NT2/D1 (cell line): ENCODE data around the gene TMEM131.

Experiments used
- DNase-seq: peaks from one replicate; pipeline ENCODE4 v3.0.0-alpha.2; 2011; ENCODE audit warnings: low read depth, low spot score
- H3K27me3 ChIP-seq: 2 replicates; pipeline ENCODE4 v1.6.0; 2011; ENCODE audit warnings: mild to moderate bottlenecking; ENCODE audit not compliant: insufficient read length, insufficient read depth
- H3K36me3 ChIP-seq: 2 replicates; pipeline ENCODE4 v1.6.1; 2011; ENCODE audit warnings: mild to moderate bottlenecking, low read length, mixed read lengths; ENCODE audit not compliant: insufficient read depth, insufficient read length
- H3K4me1 ChIP-seq: 2 replicates; pipeline ENCODE4 v1.5.1; 2011; ENCODE audit not compliant: insufficient read depth, insufficient read length
- H3K4me3 ChIP-seq: 2 replicates; pipeline ENCODE4 v1.5.1; 2011; ENCODE audit warnings: low read depth; ENCODE audit not compliant: insufficient read length
- H3K9ac ChIP-seq: 2 replicates; pipeline ENCODE4 v1.6.0; 2011; ENCODE audit warnings: low read depth; ENCODE audit not compliant: insufficient read length
- H3K9me3 ChIP-seq: 2 replicates; pipeline ENCODE4 v1.5.1; 2011; ENCODE audit warnings: mild to moderate bottlenecking, low read length; ENCODE audit not compliant: insufficient read depth
- SUZ12 ChIP-seq: IDR thresholded peaks from 2 replicates; pipeline ENCODE4 v1.6.1; 2011; ENCODE audit not compliant: insufficient read length, insufficient read depth; ENCODE audit errors: extremely low read depth
- YY1 ChIP-seq: IDR thresholded peaks from 2 replicates; pipeline ENCODE4 v1.6.1; 2011; ENCODE audit not compliant: insufficient read length, insufficient read depth
- ZNF274 ChIP-seq: IDR thresholded peaks from 2 replicates; pipeline ENCODE4 v1.6.1; 2011; ENCODE audit warnings: mild to moderate bottlenecking, low read depth, low read length

Gene TMEM131

DNA sequence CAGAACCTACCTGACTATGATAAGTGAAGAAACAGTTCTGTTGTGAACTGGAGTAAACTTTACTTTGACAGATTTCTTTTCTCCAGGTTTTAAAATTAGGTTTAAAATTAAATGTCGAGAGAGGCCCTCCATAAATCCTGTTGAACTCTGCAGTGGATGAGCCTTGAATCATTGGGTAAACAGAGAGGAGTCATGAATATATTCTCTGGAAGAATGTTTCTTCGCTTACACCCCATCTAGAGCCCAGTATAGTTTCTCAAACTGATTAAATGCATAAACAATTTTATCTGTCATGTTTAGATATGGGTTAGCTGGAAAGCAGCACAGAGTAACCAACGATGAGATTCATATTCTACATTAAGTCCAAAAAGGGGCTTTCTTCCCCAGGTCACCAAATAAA is 198.4 kb downstream of the TMEM131 start:
- Histone ChIP-seq H3K4me1 (no peaks in the 10 kb centered on the region), H3K9me3 (no peaks in the 10 kb centered on the region), H3K27me3 (no peaks in the 10 kb centered on the region), H3K9ac (no peak overlapping the region), H3K4me3 (no peak overlapping the region), H3K36me3 (peaks cover 51% of the 10 kb centered on the region)
- DNase-seq = no peak
- TF ChIP-seq ZNF274 (no peak), SUZ12 (no peak), YY1 (no peak)

DNA sequence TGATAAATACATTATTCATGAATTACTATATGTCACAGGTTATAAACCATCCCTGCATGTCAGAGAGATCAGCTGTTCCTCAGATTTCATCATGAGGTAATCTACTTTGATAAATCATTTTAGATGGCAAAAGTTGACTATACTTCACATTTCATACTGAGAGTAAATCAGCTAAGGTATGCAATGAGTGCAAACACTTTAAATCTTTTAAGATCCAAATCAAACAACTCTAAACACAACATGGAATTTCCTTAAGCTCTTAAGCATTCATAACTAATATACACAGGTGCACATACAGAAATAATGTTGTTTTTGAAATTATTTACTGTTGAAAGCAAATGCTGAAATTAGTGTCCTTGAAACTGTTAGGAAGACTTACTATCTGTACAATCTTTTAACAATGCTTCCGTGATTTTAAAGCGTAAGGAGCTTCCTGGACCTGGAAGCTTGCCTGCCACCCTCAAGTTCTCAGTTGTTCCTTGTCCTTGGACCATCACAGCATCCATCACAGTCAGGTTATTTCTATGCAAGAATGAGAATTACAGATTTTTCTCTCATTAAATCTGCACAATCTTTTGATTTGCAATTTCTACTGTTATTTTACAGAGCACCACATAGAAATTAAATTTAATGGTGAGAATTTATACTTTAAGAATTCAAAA is 199.2 kb downstream of the TMEM131 start:
- no peak for DNase-seq
- Histone ChIP-seq H3K9ac (no peak overlapping the region), H3K27me3 (no peaks in the 10 kb centered on the region), H3K4me3 (no peak overlapping the region), H3K4me1 (no peaks in the 10 kb centered on the region), H3K9me3 (no peaks in the 10 kb centered on the region), H3K36me3 (peaks cover 54% of the 10 kb centered on the region)
- TF ChIP-seq YY1 (no peak), SUZ12 (no peak), ZNF274 (no peak)

DNA sequence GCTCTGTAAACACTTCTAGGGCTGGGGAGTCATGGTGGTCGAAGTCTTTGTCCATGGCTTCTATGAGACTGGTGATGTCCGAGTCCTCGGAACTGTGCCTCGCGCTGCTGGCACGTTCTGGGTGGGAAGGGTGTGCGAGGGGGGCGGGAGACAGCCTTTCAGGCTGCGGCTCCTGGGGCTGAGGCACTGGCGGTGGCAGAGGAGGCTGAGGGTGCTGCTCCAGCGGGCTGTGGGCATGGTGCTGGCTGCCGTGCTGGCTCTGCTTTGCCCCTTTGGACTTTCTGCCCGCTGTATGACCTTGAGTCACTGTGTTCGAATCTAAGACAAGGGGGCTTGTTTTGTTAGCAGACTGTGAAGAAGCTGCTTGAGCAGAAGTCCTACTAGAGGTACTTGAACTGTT is 203.3 kb downstream of the TMEM131 start:
- no peaks in the 10 kb centered on the region for H3K4me1 ChIP-seq
- H3K36me3 ChIP-seq = peaks cover 46% of the 10 kb centered on the region
- no peaks in the 10 kb centered on the region for H3K9me3 ChIP-seq
- no peak for DNase-seq
- TF ChIP-seq ZNF274 (no peak), SUZ12 (no peak), YY1 (no peak)
- H3K9ac ChIP-seq = no peak overlapping the region
- no peaks in the 10 kb centered on the region for H3K27me3 ChIP-seq
- no peak overlapping the region for H3K4me3 ChIP-seq

DNA sequence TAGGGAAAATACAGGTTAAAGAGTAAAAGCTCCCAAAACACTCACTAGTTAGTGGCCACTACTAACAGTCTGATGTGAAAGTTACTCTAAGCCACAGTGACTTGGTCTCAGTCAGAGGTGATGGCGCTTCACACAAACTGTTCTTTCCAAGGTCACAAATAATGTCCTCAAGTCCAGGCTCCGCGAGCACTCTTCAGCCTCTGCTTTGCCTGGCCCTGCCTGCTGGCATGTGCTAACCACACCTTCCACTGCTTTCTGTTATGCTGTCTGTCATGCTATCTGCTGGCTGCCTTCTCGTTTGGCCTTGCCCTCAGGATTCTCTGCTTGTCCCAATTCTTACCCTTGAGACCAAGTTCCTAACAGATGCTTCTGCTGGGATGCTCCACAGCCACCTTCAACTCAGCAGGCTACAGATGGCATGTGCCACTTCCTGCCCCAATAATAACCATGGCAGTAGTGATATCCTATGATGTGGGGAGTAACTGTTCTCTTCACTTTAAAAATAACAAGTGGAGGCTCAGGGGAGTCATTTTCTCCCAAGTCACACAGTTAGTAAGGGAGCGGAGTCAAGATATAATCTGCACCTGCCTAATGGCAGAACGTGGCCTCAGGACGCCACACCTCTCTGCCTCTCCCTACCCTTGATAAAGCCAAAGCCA is 206.6 kb downstream of the TMEM131 start:
- no peaks in the 10 kb centered on the region for H3K4me1 ChIP-seq
- no peak for DNase-seq
- no peak overlapping the region for H3K4me3 ChIP-seq
- H3K9me3 ChIP-seq = no peaks in the 10 kb centered on the region
- no peak for TF ChIP-seq YY1
- TF ChIP-seq ZNF274 = no peak
- no peak for TF ChIP-seq SUZ12
- peaks cover 38% of the 10 kb centered on the region for H3K36me3 ChIP-seq
- no peaks in the 10 kb centered on the region for H3K27me3 ChIP-seq
- no peak overlapping the region for H3K9ac ChIP-seq

DNA sequence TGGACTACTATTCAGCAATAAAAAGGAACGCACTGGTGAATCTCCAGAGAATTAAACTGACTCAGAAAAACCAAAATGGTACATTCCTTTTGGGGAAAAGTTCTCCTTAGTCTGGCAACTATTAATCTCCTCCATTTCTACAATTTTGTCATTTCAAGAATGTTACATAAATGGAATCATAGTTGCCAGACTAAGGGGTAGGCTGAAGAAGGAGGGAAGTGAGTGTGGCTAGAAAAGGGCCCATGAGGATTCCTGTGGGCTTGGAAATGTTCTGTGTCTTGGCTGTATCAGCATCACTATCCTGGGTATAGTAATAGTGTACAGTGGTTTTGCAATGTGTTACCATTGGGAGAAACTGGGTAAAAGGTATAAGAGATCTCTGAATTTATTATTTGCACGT is 209.9 kb downstream of the TMEM131 start:
- Histone ChIP-seq H3K27me3 (no peaks in the 10 kb centered on the region), H3K4me1 (no peaks in the 10 kb centered on the region), H3K4me3 (no peak overlapping the region), H3K36me3 (peaks cover 22% of the 10 kb centered on the region), H3K9me3 (no peaks in the 10 kb centered on the region), H3K9ac (no peak overlapping the region)
- DNase-seq = no peak
- TF ChIP-seq SUZ12 (no peak), YY1 (no peak), ZNF274 (no peak)

DNA sequence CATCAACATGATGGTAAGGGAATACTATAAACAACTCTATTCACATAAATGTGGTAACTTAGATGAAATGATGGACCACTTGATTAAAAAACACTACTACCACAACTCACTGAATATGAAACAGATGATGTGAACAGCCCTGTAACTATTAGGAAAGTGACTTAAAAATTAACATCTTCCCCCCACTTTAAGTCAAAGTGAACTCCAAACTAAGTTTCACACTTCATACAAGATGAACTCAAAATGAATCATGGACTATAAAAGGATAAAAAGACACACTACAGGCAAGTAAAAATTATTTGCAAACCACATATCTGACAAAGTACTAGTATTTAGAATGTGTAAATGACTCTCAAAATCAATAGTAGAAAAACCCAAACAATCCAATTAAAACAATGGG is 210.8 kb downstream of the TMEM131 start:
- H3K27me3 ChIP-seq = no peaks in the 10 kb centered on the region
- H3K9me3 ChIP-seq = no peaks in the 10 kb centered on the region
- no peaks in the 10 kb centered on the region for H3K4me1 ChIP-seq
- H3K36me3 ChIP-seq = peaks cover 22% of the 10 kb centered on the region
- no peak overlapping the region for H3K4me3 ChIP-seq
- TF ChIP-seq SUZ12 = no peak
- TF ChIP-seq YY1 = no peak
- no peak for TF ChIP-seq ZNF274
- H3K9ac ChIP-seq = no peak overlapping the region
- no peak for DNase-seq

DNA sequence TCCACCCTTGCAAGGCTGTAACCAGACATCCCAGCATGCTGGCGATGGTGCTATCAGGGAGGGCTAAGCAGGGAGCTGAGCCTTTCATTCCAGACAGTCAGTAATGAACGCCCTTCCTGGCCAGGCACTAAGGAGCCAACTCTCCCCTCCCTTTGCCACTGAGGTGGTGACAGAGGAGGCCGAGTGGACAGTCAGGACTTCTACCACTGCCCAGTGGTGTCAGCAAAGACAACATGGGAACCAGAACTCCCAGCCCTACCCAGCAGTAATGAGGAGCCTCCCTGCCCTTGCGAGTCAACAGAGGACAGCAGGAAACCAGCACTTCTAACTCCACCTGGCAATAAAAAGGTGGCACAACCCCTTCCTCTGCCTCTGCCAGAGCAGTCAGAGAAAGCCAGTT is 213.8 kb downstream of the TMEM131 start:
- Histone ChIP-seq H3K36me3 (peaks cover 21% of the 10 kb centered on the region), H3K4me3 (no peak overlapping the region), H3K27me3 (no peaks in the 10 kb centered on the region), H3K4me1 (no peaks in the 10 kb centered on the region), H3K9ac (no peak overlapping the region), H3K9me3 (no peaks in the 10 kb centered on the region)
- TF ChIP-seq YY1 (no peak), SUZ12 (no peak), ZNF274 (no peak)
- no peak for DNase-seq
